Measurements from ENCODE around the gene SYNM. TPM values are rescaled to one million over a fixed set of nuclear protein-coding genes. Genes with fewer than 3 reads are reported as not detected.
"Not testable (repeated sequence)": the region's sequence is repeated elsewhere in the genome, so short reads cannot be mapped to it uniquely, and the experiment has no call there.

SYNM gene
- total RNA-seq, 1 donor from 2014 or later = 5.5 TPM

GRCh38 chr15:99058421-99058870, 46.4 kb upstream of the SYNM start:
- Mint-ChIP-seq H3K36me3 (ENCODE audit: unreplicated experiment) (no peaks in the 10 kb centered on the region), H3K27me3 (ENCODE audit: unreplicated experiment) (peaks cover under 1% of the 10 kb centered on the region), H3K4me3 (ENCODE audit: unreplicated experiment) (peak overlapping the region; percentile 70), H3K27ac (ENCODE audit: unreplicated experiment) (peak overlapping the region; percentile 84), H3K9me3 (ENCODE audit: unreplicated experiment) (no peaks in the 10 kb centered on the region), H3K4me1 (ENCODE audit: unreplicated experiment) (peaks cover 8% of the 10 kb centered on the region)
- DNase-seq (ENCODE audit: extremely low spot score, unreplicated experiment) = no peak
- TF ChIP-seq CTCF (IDR thresholded peaks at IDR 0.05) = no peak

- Mint-ChIP-seq H3K27ac (ENCODE audit: unreplicated experiment) (peak overlapping the region; percentile 82), H3K27me3 (ENCODE audit: unreplicated experiment) (no peaks in the 10 kb centered on the region), H3K4me1 (ENCODE audit: unreplicated experiment) (peaks cover 8% of the 10 kb centered on the region), H3K4me3 (ENCODE audit: unreplicated experiment) (peak overlapping the region; percentile 72), H3K9me3 (ENCODE audit: unreplicated experiment) (no peaks in the 10 kb centered on the region), H3K36me3 (ENCODE audit: unreplicated experiment) (no peaks in the 10 kb centered on the region)
- peak; percentile 93 for DNase-seq (ENCODE audit: extremely low spot score, unreplicated experiment)
- peak; percentile 82 for TF ChIP-seq CTCF (IDR thresholded peaks at IDR 0.05)
These were observed 45.6 kb upstream of the SYNM start for GRCh38 chr15:99059010-99059981.

- H3K27me3 Mint-ChIP-seq (ENCODE audit: unreplicated experiment); H3K36me3 Mint-ChIP-seq (ENCODE audit: unreplicated experiment); DNase-seq (ENCODE audit: extremely low spot score, unreplicated experiment); H3K27ac Mint-ChIP-seq (ENCODE audit: unreplicated experiment); H3K4me1 Mint-ChIP-seq (ENCODE audit: unreplicated experiment); H3K9me3 Mint-ChIP-seq (ENCODE audit: unreplicated experiment): not testable (repeated sequence)
- peak overlapping the region; percentile 26 for H3K4me3 Mint-ChIP-seq (ENCODE audit: unreplicated experiment)
These were observed 44.7 kb upstream of the SYNM start for GRCh38 chr15:99060186-99060585.

GRCh38 chr15:99062226-99062625, 42.7 kb upstream of the SYNM start:
- Mint-ChIP-seq H3K36me3 (ENCODE audit: unreplicated experiment) (no peaks in the 10 kb centered on the region), H3K27me3 (ENCODE audit: unreplicated experiment) (no peaks in the 10 kb centered on the region), H3K4me1 (ENCODE audit: unreplicated experiment) (peaks cover 8% of the 10 kb centered on the region), H3K9me3 (ENCODE audit: unreplicated experiment) (no peaks in the 10 kb centered on the region), H3K4me3 (ENCODE audit: unreplicated experiment) (no peak overlapping the region), H3K27ac (ENCODE audit: unreplicated experiment) (no peak overlapping the region)
- no peak for TF ChIP-seq CTCF (IDR thresholded peaks at IDR 0.05)
- DNase-seq (ENCODE audit: extremely low spot score, unreplicated experiment) = no peak

- Mint-ChIP-seq H3K4me1 (ENCODE audit: unreplicated experiment) (peaks cover under 1% of the 10 kb centered on the region), H3K4me3 (ENCODE audit: unreplicated experiment) (no peak overlapping the region), H3K27me3 (ENCODE audit: unreplicated experiment) (no peaks in the 10 kb centered on the region), H3K27ac (ENCODE audit: unreplicated experiment) (no peak overlapping the region), H3K36me3 (ENCODE audit: unreplicated experiment) (no peaks in the 10 kb centered on the region), H3K9me3 (ENCODE audit: unreplicated experiment) (no peaks in the 10 kb centered on the region)
- no peak for DNase-seq (ENCODE audit: extremely low spot score, unreplicated experiment)
- no peak for TF ChIP-seq CTCF (IDR thresholded peaks at IDR 0.05)
These were observed 36.7 kb upstream of the SYNM start for GRCh38 chr15:99068186-99068585.

All from osteocyte (in vitro differentiated cells).